Activated CD8-positive, alpha-beta memory T cell treated with anti-CD3 and anti-CD28 coated beads, Interleukin-2, amount 50 U/mL, for 1 hour (primary cell): Measurements from ENCODE around the gene NAB1.

Experiments used
- DNase-seq: peaks from one replicate; pipeline ENCODE4 v3.0.0-alpha.2; 2020; ENCODE audit errors: extremely low read depth

NAB1 gene

DNA sequence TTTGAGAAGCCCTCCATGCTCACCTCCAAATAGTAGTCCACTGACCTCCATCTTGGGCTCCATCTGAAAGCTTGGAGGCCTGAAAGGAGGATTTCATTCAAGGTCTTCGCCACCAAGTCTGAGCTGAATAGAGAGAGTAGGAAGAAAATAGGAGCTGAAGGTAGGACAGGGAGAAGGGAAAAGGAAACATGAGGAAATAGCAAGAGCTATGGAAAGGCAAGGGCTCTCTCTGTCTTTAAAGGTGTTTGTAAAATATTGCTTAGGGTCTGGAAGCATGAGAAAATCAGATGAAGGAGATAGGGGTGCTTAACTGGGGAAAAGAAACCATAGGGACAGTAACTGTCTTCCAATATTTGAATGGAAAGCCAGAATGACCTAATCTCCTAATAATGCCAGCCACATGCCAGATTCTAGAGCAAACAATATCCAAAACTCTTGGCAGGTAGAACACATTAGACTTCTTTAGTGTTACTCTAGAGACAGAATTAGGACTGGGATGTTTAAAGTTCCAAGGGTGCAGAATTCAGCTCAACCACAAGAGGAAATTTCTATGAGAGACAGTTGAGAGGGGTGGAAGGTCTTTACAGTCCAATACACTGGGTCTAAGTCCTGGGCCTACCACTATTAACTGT, 67.4 kb downstream of the NAB1 start:
- DNase-seq, result no peak

DNA sequence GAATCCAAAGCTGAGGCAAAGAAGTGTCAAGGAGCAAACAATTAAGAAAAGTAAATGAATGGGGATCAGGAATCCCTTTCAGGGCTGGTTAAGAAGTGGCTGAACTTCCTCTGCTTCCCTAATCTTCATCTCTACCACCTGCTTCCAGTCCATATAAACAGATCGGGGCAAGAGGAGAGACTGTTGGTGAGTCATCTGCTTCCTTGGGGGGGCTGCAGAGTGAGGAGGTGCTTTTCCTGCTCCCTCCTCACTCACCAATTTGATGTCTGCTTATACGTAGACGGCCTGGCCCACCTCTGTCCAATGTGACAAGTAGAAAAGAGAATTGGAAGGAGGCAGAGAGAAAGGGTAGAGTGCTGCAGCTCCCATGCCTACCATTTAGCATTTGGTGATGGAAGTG, 68.4 kb downstream of the NAB1 start:
- DNase-seq, result no peak

DNA sequence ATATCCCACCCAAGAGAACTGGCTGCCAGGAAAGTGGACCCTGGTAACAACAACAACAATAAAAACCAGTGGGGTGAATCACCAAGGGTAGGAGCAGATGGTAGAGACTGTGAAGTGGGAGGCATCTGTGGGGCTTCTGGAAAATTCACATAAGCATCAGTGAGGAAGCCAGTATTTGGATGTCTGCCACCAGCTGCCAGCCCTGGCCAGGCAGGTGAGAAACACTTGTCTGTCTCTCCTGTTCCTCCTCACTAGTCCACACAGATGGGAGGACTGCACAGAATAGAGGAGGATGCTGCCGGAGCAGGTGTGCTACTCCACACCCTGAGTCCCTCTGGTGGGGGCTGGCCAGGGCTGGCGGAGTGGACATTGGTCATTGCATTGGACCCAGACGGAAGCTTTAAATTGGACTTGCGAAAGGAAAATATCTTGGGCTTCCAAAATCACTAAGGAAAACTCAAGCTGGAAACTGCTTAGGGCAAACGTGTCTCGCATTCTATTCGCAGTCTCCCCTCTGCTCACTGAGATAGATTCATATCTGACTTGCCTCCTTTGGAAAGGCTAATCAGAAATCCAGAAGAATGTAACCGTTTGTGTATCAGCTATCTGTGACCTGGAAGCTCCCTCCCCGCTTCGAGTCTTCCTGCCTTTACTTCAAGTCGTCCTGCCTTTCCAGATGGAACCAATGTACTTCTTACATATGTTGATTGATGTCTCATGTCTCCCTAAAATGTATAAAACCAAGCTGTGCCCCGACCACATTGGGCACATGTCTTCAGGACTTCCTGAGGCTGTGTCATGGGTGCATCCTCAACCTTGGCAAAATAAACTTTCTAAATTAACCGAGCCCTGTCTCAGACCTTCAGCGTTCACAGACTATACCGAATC, 69.1 kb downstream of the NAB1 start:
- DNase-seq, result no peak

DNA sequence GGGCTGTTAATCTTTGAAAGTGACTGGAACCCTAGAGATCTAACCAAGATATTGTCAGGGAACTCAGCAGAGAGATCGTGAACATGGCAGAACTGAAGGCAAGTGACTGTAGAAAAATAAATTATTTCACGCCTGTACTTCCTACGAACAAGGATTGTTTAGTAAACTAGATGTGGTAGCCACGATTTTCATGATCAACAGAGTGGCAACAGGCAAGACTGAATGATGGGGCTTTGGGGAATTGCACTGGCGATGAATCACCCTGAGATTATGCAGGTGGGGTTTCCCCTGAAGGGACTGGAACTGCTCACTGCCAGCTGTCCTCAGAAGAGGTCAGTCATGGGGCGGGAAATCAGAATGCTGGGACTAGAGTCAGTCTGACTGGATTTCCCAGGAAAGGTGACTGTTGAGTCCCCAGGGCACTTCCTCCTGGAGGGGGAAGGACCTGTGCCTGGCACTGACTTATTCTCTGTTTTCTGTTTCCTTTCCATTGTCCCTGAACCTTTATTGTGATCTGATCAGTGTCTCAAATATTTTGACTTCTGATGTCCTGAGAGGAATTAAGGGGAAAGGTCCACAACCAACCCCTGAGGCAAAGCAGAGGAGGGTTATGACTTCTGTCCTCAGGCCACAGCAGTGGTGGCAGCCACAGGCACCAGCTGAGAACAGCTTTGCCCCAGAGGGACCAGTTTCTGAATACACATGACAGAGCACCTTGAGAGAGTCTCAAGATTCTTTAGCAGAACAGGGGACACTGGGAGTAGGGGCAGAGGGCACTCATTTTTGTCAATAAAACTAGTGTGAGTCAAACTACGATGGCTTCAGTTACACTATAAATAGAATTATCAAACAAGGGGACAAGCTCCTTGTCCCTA, 70.0 kb downstream of the NAB1 start:
- DNase-seq, result no peak

DNA sequence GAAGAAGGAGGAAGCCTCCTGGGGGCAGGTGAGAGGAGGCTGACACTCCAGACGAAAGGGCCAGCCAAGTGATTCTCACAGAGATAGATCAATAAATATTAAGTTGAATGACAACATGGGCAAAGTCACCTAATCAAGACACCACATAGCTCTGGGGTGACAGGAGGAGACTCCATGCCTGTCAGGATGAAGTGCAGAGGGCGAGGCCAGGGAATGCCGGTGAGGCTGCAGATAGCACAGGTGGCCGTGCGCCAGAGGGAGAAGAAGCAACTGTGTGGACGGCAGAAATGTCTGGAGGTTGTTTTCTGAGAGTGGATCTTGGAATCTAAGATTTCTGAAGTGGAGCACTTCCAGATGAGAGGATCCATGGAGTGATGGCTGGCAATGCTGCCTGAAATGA, 71.4 kb downstream of the NAB1 start:
- DNase-seq, result no peak

DNA sequence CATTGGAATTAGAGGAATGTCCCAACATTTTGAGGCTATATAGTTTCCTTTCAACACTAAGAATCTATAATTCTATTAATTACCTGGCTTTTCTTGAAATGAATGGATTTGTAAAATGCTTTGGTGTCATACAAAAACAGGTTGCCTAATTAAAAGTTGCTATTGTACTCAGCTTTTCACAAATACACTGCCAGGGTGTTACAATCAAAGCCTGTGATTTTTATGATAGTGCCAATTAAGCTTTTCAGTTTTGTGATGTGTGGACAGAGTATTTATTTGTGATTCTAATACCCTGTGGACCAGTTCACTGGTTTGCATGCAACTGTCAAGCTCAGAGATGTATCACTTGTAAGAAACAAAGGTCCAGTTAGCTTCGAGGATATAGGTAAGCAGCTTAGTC, 71.8 kb downstream of the NAB1 start:
- DNase-seq, result no peak

DNA sequence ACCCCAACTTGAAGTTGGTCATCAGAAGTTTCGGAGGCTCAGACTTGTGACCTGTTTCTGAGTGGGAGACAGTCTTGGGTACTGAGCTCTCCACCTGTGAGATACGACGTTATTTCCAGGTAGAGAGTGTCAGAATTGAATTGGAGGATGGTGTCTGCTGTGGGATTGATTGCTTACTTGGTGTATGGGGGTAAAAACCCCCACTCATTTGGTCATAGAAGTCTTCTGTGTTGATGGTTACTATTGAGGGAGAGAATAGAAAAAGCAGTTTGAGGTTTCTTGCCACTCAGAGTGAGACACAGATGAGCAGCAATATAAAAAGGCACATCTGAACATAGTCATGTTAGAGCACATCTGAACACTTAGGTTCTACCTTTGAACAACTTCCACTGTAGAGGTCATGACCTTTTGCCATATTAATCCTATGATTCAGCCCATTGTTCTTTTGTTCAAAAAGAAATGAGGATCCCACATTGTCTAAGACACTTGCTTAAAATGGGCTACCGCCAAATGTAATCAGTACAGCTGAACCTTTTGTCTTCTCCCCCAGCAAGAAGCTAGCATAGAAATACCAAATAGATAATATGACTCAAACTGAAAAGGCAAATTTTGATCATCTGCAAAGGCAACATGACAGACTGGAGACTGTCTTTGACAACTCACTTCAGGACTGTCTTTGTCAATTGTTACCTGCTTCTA, 73.3 kb downstream of the NAB1 start:
- no peak for DNase-seq

DNA sequence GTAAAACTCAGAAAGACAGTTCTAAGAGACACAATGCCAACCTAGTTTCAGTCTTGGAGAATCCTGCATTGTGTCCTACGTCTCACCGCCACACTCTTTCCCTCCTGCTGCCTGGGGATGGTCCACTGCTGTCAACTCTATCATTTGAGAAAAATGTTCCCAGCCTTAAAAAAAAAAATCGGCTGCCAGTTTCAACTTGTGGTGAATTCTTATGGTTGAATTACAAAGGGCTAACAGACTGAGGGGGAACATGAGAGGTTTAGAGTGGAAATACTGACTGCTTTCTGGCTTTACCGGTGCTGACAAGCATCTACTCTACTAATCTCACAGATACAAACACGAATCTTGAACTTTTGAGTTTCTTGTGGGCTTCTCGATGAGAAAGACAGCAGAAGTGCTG, 74.0 kb downstream of the NAB1 start:
- no peak for DNase-seq

DNA sequence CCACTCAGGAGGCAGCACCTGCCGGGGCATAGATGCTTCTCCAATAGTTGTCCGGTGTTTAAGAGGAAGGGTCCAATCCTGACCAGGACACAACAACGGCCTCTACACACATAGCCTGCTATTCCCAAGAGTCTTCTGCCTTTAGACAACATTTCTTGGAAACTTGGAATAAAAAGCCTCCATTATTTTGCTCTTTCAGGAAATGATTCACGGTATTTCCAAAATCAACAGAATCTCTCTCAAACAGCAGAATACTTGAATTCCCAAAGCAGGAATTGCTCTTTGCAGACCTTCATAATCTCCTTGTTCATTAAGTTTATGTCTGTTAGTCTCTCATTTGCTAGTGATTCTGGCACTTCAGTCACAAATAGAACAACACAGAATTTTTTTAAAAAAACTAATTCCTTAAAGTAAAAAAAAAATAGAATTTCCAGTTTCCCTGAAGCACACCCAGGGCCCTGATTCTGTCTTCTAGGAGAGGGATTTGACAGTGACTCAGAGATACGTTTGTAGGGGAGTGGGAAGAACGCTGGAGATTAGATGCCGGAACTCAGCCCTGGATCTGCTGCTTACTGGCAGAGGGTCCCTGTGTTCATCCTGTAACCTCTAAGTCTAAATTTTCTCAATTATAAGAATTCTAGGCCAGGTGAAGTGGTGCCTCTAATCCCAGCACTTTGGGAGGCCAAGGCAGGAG, 74.7 kb downstream of the NAB1 start:
- DNase-seq, result no peak

DNA sequence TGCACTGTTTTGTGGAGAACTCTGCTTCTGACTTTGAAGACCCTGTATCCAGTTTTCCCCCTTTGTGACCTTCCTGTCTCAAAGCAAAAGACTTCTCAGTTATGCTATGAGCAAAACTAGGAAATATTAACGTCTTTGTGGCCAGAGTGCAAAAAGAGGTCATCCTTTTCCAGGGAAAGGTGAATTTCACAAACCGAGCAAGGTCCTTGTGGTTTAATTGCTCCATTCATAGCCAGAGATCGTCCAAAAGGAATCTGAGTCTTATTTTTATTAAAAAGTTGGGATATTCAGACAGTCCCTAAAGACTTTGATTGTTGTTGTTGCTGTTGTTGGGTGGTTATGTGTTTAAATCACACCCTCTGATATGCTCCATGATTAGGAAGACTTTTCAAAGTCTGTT, 77.4 kb downstream of the NAB1 start:
- no peak for DNase-seq

DNA sequence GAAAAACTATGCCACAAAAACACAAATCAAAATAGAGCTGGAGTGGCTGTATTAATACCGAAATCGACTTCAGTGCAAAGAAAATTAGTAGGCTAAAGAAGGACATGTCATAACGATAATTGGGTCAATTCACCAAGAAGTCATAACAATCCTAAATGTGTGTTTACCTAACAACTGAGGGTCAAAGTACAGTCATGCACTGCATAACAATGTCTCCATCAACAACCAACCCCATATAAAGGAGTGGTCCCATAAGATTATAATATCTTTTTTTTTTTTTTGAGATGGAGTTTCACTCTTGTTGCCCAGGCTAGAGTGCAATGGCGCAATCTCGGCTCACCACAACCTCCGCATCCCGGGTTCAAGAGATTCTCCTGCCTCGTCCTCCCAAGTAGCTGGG, 87.5 kb downstream of the NAB1 start:
- no peak for DNase-seq

DNA sequence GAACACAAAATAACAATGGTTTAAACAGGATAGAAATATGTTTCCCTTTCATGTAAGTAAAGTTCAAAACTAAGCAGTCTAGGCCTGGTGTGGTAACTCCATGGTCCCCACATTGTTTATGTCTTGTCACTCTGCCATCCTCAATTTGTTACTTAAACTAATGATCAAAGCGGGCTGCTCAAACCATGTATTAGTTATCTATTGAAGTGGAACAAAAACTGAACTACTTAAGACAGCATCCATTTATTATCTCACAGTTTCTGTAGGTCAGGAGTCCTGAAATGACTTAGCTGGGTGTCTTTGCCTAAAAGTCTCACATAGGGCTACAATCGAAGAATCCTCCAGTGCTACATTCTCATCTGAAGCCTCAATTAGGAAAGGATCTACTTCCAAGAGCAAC, 91.6 kb downstream of the NAB1 start:
- no peak for DNase-seq
